Prostate gland (tissue), 2 donors: Measurements from ENCODE around the gene FBXW8.

Source experiments
- CTCF ChIP-seq, 4 experiments: fragments of 200-600 bp in 2 of 4; fragments of 450-650 bp in 2 of 4; sonication (generic) in 2 of 4; IDR thresholded peaks; 1 replicate in 3 of 4; 2 replicates in 1 of 4; pipeline ENCODE4 v1.5.1; 2016 to 2019; ENCODE audit warnings: antibody characterized with exemption in 4 of 4, mild to moderate bottlenecking in 2 of 4, moderate library complexity in 2 of 4
- POLR2A ChIP-seq: fragments of 450-650 bp; IDR thresholded peaks from one replicate; pipeline ENCODE4 v1.6.1; 2016; ENCODE audit warnings: antibody characterized with exemption, mild to moderate bottlenecking
- POLR2AphosphoS5 ChIP-seq: sonication (generic); formaldehyde crosslinking; IDR thresholded peaks from one replicate; pipeline ENCODE4 v1.6.1; 2017; ENCODE audit warnings: antibody characterized with exemption

- no peak for TF ChIP-seq CTCF (IDR thresholded peaks at IDR 0.05)
- TF ChIP-seq POLR2AphosphoS5 = no peak
- TF ChIP-seq POLR2A = no peak
These were observed 43.2 kb upstream of the FBXW8 start for GRCh38 chr12:116867523-116867922.
